Gastrocnemius medialis (tissue), 4 donors: ENCODE results near the gene TAOK3. TPM values are rescaled to one million over a fixed set of nuclear protein-coding genes. Genes with fewer than 3 reads are reported as not detected.

ENCODE experiments used
- ATAC-seq, 2 donors: fragments of 150-250 bp; one replicate each; pipeline ENCODE4 v1.9.1; 2016
- DNase-seq, 2 donors: peaks; one replicate each; pipeline ENCODE4 v3.0.0-alpha.2; 2019
- H3K27ac ChIP-seq, 4 donors: fragments of 200-600 bp; sonication (generic); 1 replicate in 1 of 4; 2 replicates in 3 of 4; pipeline ENCODE4 v1.5.1; 2016 to 2018; ENCODE audit warnings: mild to moderate bottlenecking in 2 of 4, moderate library complexity in 1 of 4
- H3K27me3 ChIP-seq, 3 donors: fragments of 200-600 bp; sonication (generic) in 2 of 3; 1 replicate in 1 of 3; 2 replicates in 2 of 3; pipeline versions ENCODE4 v1.5.1 to v1.6.0; 2016 to 2019; ENCODE audit warnings: mild to moderate bottlenecking in 1 of 3, moderate library complexity in 1 of 3
- H3K36me3 ChIP-seq, 2 donors: fragments of 200-600 bp; sonication (generic) in 1 of 2; one replicate each; pipeline ENCODE4 v1.5.1; 2017 to 2018
- H3K4me1 ChIP-seq, 2 donors: fragments of 200-600 bp; sonication (generic) in 1 of 2; one replicate each; pipeline ENCODE4 v1.5.1; 2016 to 2017; ENCODE audit warnings: mild to moderate bottlenecking in 2 of 2
- H3K4me3 ChIP-seq, 4 donors: fragments of 200-600 bp; sonication (generic) in 3 of 4; 1 replicate in 1 of 4; 2 replicates in 3 of 4; pipeline ENCODE4 v1.5.1; 2016 to 2019; ENCODE audit warnings: mild to moderate bottlenecking in 2 of 4
- H3K9me3 ChIP-seq, 3 donors: fragments of 200-600 bp; sonication (generic) in 2 of 3; 1 replicate in 1 of 3; 2 replicates in 2 of 3; pipeline ENCODE4 v1.5.1; 2016 to 2019
- CTCF ChIP-seq, 5 experiments: fragments of 450-650 bp in 3 of 5; fragments of 200-600 bp in 2 of 5; sonication (generic) in 2 of 5; IDR thresholded peaks in 4 of 5; conservative IDR thresholded peaks in 1 of 5; 1 replicate in 4 of 5; 2 replicates in 1 of 5; pipeline ENCODE4 v1.5.1; 2016 to 2019; ENCODE audit warnings: antibody characterized with exemption in 5 of 5, mild to moderate bottlenecking in 3 of 5, moderate library complexity in 3 of 5
- POLR2A ChIP-seq, 2 donors: fragments of 450-650 bp; IDR thresholded peaks; one replicate each; pipeline ENCODE4 v1.6.1; 2017; ENCODE audit warnings: antibody characterized with exemption in 2 of 2, mild to moderate bottlenecking in 2 of 2, moderate library complexity in 2 of 2
- in situ Hi-C, 4 donors: fragments of 200-750 bp; cut with MboI; loops; one replicate each; pipeline versions ENCODE4 v1.15.0 to v1.8.0; 2017; ENCODE audit warnings: low sequenced_read_pairs in 4 of 4
- intact Hi-C: fragments of 100-400 bp; cut with DNase I; formaldehyde crosslinking; loops from one replicate; pipeline ENCODE4 v1.15.1; 2023; ENCODE audit warnings: low total_unique reads
- total RNA-seq, 4 donors: library from RNA; depleted of rRNA; stranded (reverse); fragments of >200 nt; gene quantifications; one replicate each; pipeline versions ENCODE4 v1.1.0 to v1.2.3, GENCODE V29; 2016

Gene TAOK3
- total RNA-seq, 4 donors from 2014 or later = 13.5 to 24.5 (median 15.1) TPM

DNA sequence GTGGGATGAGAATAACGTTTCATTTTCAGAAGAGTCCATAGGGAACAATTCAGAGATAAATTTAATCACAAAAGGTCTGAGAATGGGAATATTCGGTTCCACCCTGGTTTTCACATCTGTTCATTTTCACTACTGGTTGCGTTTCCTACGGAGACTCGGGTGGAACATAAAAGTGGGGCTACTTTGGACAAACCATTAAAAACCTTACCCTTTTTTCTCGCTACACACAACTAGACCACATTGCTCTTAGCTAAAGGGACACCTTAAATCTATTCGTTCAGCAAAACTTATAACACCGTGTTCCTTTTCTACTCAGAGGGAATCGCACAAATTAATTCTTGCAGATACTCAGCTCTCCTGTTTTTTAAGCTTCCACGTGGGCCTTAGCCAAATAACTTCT lies 2.6 kb upstream of the TAOK3 start:
- peak overlapping the region; percentile 15 to 97 (median 84) for H3K4me3 ChIP-seq
- H3K36me3 ChIP-seq = peaks cover 0 to 9% of the 10 kb centered on the region in 2 donors
- H3K4me1 ChIP-seq = peaks cover 43 to 53% of the 10 kb centered on the region in 2 donors
- no peak for DNase-seq
- no peak for TF ChIP-seq POLR2A (IDR thresholded peaks at IDR 0.05)
- no peak for TF ChIP-seq CTCF (IDR thresholded peaks at IDR 0.05 in 4 of 5, conservative IDR thresholded peaks at IDR 0.05 in 1 of 5)
- peak overlapping the region; percentile 91 to 98 (median 96) for H3K27ac ChIP-seq
- no peaks in the 10 kb centered on the region for H3K27me3 ChIP-seq
- no peaks in the 10 kb centered on the region for H3K9me3 ChIP-seq
- in situ Hi-C loops (loop anchor here in 1 of 4 donors (5.0 kb wide), 1 partner anchor 193 kb away; no protein-coding TSS in a partner anchor), intact Hi-C loops (loop anchor here (1.0 to 10.0 kb wide), 7 partner anchors 162 to 1829 kb away; partner anchors contain the start of genes HSPB8, PEBP1, RNFT2 and RPLP0)
- ATAC-seq = no peak

GRCh38 chr12:118374909-118375308 lies 2.2 kb upstream of the TAOK3 start:
- no peak for DNase-seq
- no peak for TF ChIP-seq POLR2A (IDR thresholded peaks at IDR 0.05)
- TF ChIP-seq CTCF (IDR thresholded peaks at IDR 0.05 in 4 of 5, conservative IDR thresholded peaks at IDR 0.05 in 1 of 5) = no peak
- peak overlapping the region; percentile 15 to 97 (median 84) for H3K4me3 ChIP-seq
- H3K9me3 ChIP-seq = no peaks in the 10 kb centered on the region
- peak overlapping the region; percentile 91 to 98 (median 96) for H3K27ac ChIP-seq
- H3K4me1 ChIP-seq = peaks cover 46 to 56% of the 10 kb centered on the region in 2 donors
- H3K36me3 ChIP-seq = peaks cover 0 to 5% of the 10 kb centered on the region in 2 donors
- intact Hi-C loops = loop anchor here (1.0 to 10.0 kb wide), 8 partner anchors 162 to 1830 kb away; partner anchors contain the start of genes HSPB8, PEBP1, RNFT2 and RPLP0
- H3K27me3 ChIP-seq = no peaks in the 10 kb centered on the region
- in situ Hi-C loops = loop anchor here in 2 of 4 donors (5.0 kb wide), 2 partner anchors 193 to 198 kb away; no protein-coding TSS in a partner anchor
- ATAC-seq = peak; percentile 47 to 51

DNA sequence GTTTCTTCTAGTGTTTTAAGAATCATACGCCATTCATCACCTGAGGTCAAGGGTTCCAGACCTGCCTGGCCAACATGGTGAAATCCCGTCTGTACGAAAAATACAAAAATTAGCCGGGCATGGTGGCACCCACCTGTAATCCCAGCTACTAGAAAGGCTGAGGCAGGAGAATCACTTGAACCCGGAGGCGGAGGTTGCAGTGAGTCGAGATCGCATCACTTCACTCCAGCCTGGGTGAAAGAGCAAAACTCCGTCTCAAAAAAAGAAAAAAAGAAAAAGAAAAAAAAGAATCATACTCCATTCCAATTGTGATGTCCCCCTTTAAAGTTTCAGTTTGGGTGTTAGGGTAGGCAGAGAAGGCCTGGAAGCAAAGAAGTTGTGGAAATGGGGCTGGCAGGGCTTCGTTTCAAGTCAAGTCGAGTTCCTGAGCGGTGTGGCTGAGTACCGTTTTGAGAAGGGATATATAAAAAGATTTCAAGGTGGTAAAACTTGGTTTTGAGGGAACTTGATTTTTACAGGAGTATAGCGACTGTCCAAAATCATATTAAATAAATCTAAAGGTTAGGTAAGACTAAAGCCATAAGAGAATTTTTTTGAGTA lies 1.5 kb upstream of the TAOK3 start:
- no peaks in the 10 kb centered on the region for H3K27me3 ChIP-seq
- H3K36me3 ChIP-seq = no peaks in the 10 kb centered on the region
- H3K4me1 ChIP-seq = peaks cover 46 to 60% of the 10 kb centered on the region in 2 donors
- intact Hi-C loops = loop anchor here (2.0 to 10.0 kb wide), 5 partner anchors 272 to 1831 kb away; partner anchors contain the start of genes HSPB8, RNFT2, RPLP0 and SPRING1
- DNase-seq (no peak), ATAC-seq (no peak)
- in situ Hi-C loops = loop anchor here in 1 of 4 donors (5.0 kb wide), 1 partner anchor 197 kb away; no protein-coding TSS in a partner anchor
- no peaks in the 10 kb centered on the region for H3K9me3 ChIP-seq
- H3K27ac ChIP-seq = peak overlapping the region; percentile 91 to 98 (median 96)
- H3K4me3 ChIP-seq = peak overlapping the region in 2 of 4 donors; percentile 8 to 62
- TF ChIP-seq POLR2A (IDR thresholded peaks at IDR 0.05) (no peak), CTCF (IDR thresholded peaks at IDR 0.05 in 4 of 5, conservative IDR thresholded peaks at IDR 0.05 in 1 of 5) (no peak)

GRCh38 chr12:118373616-118374015 lies 909 bp upstream of the TAOK3 start:
- TF ChIP-seq CTCF (IDR thresholded peaks at IDR 0.05 in 4 of 5, conservative IDR thresholded peaks at IDR 0.05 in 1 of 5) (no peak), POLR2A (IDR thresholded peaks at IDR 0.05) (no peak)
- peaks cover 46 to 61% of the 10 kb centered on the region in 2 donors for H3K4me1 ChIP-seq
- intact Hi-C loops = loop anchor here (2.0 to 10.0 kb wide), 5 partner anchors 271 to 1831 kb away; partner anchors contain the start of genes HSPB8, RNFT2, RPLP0 and SPRING1
- no peaks in the 10 kb centered on the region for H3K36me3 ChIP-seq
- in situ Hi-C loops = loop anchor here in 1 of 4 donors (5.0 kb wide), 1 partner anchor 196 kb away; no protein-coding TSS in a partner anchor
- no peak for ATAC-seq
- H3K27me3 ChIP-seq = no peaks in the 10 kb centered on the region
- peak overlapping the region; percentile 91 to 98 (median 96) for H3K27ac ChIP-seq
- DNase-seq = no peak
- peak overlapping the region; percentile 62 to 97 (median 83) for H3K4me3 ChIP-seq
- no peaks in the 10 kb centered on the region for H3K9me3 ChIP-seq
